ENCODE data around the gene KRT5.
"Not testable (repeated sequence)": the region's sequence is repeated elsewhere in the genome, so short reads cannot be mapped to it uniquely, and the experiment has no call there.

The KRT5 gene

GRCh38 chr12:52518574-52519386 lies 1.4 kb downstream of the KRT5 start:
- DNase-seq = no peak

GRCh38 chr12:52517888-52518287 lies 2.3 kb downstream of the KRT5 start:
- no peak for DNase-seq

- DNase-seq = no peak
These were observed 3.0 kb downstream of the KRT5 start for GRCh38 chr12:52517005-52517835.

- DNase-seq = no peak
These were observed 4.0 kb downstream of the KRT5 start for GRCh38 chr12:52515927-52516831.

- DNase-seq = no peak
These were observed 4.9 kb downstream of the KRT5 start for GRCh38 chr12:52515319-52515646.

- DNase-seq = no peak
These were observed 5.5 kb downstream of the KRT5 start for GRCh38 chr12:52514471-52515318.

GRCh38 chr12:52513736-52514135 lies 6.5 kb downstream of the KRT5 start:
- DNase-seq = no peak

- no peak for DNase-seq
These were observed 12.0 kb downstream of the KRT5 start for GRCh38 chr12:52508211-52508610.

GRCh38 chr12:52506858-52507715 lies 13.1 kb downstream of the KRT5 start:
- DNase-seq = no peak

GRCh38 chr12:52502877-52503276 lies 17.3 kb downstream of the KRT5 start:
- DNase-seq = no peak

GRCh38 chr12:52501490-52501889 lies 18.7 kb downstream of the KRT5 start:
- DNase-seq = no peak

- DNase-seq = not testable (repeated sequence)
These were observed 19.6 kb downstream of the KRT5 start for GRCh38 chr12:52500574-52500973.

- no peak for DNase-seq
These were observed 20.2 kb downstream of the KRT5 start for GRCh38 chr12:52499806-52500560.

- DNase-seq = no peak
These were observed 21.2 kb downstream of the KRT5 start for GRCh38 chr12:52498946-52499345.

GRCh38 chr12:52497975-52498374 lies 22.2 kb downstream of the KRT5 start:
- DNase-seq = no peak

- no peak for DNase-seq
These were observed 23.6 kb downstream of the KRT5 start for GRCh38 chr12:52496590-52497071.

- no peak for DNase-seq
These were observed 24.1 kb downstream of the KRT5 start for GRCh38 chr12:52496054-52496453.

- no peak for DNase-seq
These were observed 24.8 kb downstream of the KRT5 start for GRCh38 chr12:52495389-52495788.

- no peak for DNase-seq
These were observed 25.7 kb downstream of the KRT5 start for GRCh38 chr12:52494518-52494917.

- DNase-seq = no peak
These were observed 26.1 kb downstream of the KRT5 start for GRCh38 chr12:52494100-52494499.

Data from activated CD4-positive, alpha-beta T cell treated with anti-CD3 and anti-CD28 coated beads for 1 hour (primary cell).